Stimulated activated CD8-positive, alpha-beta memory T cell treated with anti-CD3 and anti-CD28 coated beads, Interleukin-15, amount 100 ng/mL, for 1 hour (primary cell): ENCODE measurements around the gene NT5DC3.
"Not testable (repeated sequence)": the region's sequence is repeated elsewhere in the genome, so short reads cannot be mapped to it uniquely, and the experiment has no call there.

ENCODE experiments used
- DNase-seq: peaks from one replicate; pipeline ENCODE4 v3.0.0-alpha.2; 2020; ENCODE audit warnings: low read depth

Gene NT5DC3

DNA sequence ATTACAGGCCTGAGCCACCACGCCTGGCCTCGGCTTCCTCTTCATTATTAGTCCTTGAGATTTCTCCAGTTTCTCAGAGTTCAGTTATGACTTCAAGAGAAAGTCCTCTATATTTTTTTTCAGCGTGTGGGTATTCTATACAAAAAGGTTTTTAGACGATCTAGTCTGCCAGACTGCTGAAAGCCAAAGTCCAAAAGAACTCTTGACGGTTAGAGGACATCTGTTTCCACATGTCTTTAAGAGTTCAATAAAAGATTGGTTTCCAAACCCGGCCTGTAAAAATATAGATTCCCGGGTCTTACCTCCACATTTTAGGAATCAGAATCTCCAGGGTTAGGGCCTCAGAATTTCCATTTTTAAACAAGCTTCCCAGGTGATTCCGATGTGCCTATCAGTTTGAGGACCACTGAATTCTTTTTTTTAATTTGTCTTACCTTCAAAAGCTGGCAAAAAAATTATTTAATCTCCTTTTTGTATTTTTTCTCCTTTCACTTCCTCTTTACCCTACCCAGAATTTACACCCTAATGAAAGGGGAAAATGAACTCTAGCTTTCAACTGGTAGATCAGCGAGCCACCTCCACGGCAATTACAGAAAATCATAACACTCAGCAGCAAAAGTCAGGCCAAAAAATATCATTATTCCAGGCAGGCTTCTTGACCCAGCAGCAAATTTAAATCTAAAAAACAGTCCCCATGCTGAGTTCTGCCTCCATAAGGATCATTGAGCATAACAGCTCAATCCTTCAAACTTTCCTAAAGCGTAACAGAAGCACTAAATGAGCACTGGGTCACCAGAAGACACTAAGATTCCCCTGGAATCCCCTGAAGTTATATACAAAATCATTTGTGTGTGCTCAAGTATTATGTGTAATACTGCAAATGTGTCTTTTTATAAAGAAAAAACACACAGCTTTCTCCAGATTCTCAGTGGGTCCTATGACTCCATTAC is 8.7 kb downstream of the NT5DC3 start:
- no peak for DNase-seq

GRCh38 chr12:103830730-103831320 is 10.2 kb downstream of the NT5DC3 start:
- DNase-seq, result no peak

DNA sequence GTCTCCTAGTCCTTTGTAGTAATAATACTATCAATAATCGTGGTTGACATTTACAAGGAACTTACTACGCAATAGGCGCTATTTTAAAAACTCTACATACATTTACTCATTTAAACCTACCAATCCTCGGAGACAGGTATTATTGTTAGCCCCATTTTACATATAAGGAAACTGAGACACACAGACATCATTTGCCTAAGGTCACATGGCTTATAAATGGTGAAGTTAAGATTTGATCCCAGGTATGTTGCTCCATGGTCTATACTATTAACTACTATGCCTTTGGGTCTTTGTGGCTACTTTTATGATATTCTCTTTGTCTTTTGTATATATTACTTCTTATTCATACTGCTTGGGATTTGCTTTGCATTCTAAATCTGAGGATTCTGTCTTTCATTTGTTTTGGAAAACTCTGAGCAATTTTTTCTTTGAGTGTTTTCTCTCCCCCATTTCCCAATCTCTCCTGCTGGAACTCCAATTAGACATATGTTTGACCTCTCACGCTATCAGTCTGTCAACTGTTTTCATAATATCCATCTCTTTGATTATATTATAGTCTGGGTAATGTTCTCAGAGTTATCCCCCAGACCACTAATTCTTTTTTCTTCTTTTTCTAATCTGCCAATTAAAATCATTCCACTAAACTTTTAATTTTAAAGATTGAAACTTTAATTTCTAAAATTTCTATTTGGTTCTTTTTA is 10.9 kb downstream of the NT5DC3 start:
- DNase-seq, result no peak

- no peak for DNase-seq
Measured at GRCh38 chr12:103829092-103829491, 11.9 kb downstream of the NT5DC3 start.

DNA sequence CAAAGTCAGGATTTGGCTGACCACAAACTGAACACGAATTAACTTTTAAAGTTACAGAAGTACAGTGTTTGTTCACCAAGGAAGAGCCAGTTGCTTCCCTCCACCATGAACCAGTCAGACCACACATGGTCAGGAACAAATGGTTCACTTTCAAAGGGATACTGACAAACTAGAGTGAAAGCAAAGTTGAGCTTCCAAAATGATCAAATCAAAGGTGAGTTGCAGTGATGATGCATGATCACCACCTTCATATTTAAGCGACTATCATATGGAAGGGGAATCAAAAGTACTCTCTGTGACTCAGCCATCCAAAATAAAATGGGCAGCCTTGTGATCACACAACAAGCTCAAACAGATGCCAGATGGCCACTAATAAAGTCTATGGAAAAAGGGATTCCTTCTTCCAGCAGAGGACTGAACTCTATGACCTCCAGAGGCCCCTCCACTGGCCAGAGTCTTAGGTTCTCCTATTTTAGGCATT is 13.1 kb downstream of the NT5DC3 start:
- no peak for DNase-seq

GRCh38 chr12:103824845-103825244 is 16.2 kb downstream of the NT5DC3 start:
- no peak for DNase-seq

DNA sequence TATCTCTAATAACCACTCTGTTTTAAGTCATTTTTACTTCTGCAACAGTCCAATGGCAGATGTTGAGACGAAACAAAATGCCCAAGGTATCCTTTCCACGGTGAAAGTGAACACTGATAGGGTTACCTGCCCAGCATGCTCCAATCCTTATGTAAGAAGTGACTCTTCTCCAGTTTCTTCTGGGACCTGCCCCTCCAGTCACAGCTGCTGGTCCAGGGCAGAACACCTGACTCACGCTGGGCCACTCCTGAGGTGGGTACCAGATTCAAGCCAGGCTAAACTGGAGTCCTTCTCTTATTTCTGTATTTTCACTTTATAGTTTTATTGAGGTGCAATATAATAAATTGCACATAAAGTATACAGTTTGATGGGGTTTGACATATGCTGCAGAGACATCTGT is 16.7 kb downstream of the NT5DC3 start:
- DNase-seq, result no peak

DNA sequence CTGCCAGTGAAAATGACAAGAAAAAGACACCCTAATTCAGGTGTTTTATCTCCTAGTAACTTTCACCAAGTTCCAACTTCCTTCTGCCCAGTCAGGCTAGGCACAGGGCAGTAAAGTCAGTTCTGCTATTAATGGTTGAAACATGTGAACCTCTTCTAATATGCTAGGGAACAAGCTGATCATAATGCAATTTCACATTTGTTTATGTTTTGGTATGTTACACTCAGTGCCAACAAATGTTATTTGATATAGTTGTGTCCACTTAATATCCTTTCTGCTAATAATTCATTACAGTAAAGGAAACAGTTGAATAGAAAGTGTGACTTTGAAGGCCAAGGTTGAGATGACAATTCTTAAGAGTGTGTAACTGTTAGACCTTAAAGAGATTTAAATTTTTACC is 17.2 kb downstream of the NT5DC3 start:
- DNase-seq, result no peak

GRCh38 chr12:103821773-103822172 is 19.3 kb downstream of the NT5DC3 start:
- no peak for DNase-seq

GRCh38 chr12:103820881-103821489 is 20.0 kb downstream of the NT5DC3 start:
- DNase-seq, result no peak

DNA sequence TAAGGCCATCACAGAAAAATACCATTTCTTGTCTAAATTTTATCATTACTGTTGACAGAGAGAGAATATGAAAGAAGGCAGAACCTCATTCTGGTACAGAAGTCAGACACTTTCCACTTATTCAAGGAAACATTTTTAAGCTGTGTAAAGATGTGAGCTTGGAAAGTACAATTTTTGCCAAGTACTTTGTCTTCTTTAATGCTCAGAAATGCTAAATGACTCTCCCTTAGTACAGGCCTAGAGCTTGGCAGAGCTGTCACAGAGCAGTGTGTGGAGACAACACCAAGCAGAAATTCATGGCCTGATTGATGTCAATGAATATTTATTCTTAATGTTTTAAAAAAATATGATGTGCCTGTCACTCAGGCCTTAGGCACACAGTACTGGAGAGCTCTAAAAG is 20.7 kb downstream of the NT5DC3 start:
- DNase-seq, result no peak

GRCh38 chr12:103819892-103820291 is 21.1 kb downstream of the NT5DC3 start:
- DNase-seq, result no peak

DNA sequence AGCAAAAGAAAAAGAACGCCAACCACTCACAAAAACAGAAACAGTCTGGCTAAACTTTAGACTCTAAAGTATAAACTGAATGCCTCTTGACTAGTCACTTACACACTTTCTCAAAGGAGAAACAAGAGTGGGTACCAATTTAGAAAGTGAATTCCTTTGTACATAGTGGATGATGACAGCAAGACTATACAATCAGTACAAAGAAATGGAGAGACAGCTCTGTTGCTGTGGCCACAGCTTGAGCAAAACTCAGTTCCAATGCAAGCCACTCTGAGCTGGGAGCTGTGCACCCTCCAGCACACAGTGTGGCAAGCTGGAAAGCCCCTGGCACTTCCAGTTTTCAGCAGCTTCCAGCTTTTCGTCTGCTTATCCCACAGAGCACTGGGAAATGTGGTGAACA is 21.7 kb downstream of the NT5DC3 start:
- DNase-seq, result no peak

- DNase-seq, result no peak
Measured at GRCh38 chr12:103817791-103818190, 23.2 kb downstream of the NT5DC3 start.

- DNase-seq, result no peak
Measured at GRCh38 chr12:103816663-103817062, 24.4 kb downstream of the NT5DC3 start.

- DNase-seq, result no peak
Measured at GRCh38 chr12:103814436-103814835, 26.6 kb downstream of the NT5DC3 start.

GRCh38 chr12:103813949-103814348 is 27.1 kb downstream of the NT5DC3 start:
- no peak for DNase-seq

DNA sequence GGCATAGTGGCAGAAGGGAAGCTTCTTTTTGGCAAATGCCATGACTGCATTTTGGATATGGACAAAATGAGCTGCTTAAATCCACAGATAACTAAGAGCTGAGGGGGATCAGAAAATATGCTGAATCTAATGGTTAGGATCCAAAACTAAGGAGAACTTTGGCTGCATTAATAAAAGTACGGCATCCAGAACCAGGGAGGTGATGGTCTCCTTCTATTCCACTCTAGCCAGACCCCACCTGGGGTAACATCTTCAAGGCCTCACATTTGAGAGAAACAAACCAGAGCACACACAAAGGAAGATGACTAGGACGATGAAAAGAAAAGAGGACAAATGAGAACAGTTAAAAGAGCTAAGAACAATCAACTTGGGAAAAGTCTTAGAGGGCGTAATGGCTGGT is 27.6 kb downstream of the NT5DC3 start:
- DNase-seq, result no peak

DNA sequence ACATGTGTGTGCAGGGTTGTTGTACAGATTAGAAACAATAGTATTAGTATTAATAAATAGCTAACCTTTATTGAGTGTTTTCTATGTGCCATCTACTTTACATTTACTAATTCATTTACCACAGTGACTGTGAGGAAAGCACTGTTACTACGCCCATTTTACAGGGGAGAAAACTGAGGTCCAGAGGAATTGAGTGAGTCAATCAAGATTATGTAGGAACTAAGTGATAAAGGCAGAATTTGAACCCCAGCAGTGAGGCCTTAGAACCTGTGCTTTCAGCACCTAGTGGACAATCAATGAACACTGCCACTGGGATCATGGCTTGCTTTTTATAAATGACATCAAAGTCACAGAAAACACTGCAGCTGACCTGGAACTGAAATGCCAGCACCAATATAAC is 28.2 kb downstream of the NT5DC3 start:
- DNase-seq, result no peak

GRCh38 chr12:103811791-103812190 is 29.2 kb downstream of the NT5DC3 start:
- no peak for DNase-seq

DNA sequence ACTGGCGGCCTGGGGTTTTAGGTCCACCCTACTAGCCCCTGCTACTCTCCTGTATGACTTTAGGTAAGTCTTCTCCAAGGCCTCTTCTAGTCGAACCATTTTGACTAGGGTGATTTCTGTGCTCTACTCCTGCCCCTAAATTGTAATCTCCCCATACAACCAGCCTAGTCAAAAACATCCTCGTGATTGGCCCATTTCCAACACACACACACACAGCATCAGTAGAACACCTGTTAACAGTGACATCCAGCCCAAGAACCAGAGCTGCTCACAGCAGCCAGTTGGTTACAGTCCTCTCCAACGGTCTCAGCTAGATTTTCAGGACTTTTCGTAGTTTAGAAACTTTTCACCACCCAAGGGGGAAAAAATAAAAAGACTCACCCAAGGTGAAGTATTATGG is 30.9 kb downstream of the NT5DC3 start:
- DNase-seq, result no peak

DNA sequence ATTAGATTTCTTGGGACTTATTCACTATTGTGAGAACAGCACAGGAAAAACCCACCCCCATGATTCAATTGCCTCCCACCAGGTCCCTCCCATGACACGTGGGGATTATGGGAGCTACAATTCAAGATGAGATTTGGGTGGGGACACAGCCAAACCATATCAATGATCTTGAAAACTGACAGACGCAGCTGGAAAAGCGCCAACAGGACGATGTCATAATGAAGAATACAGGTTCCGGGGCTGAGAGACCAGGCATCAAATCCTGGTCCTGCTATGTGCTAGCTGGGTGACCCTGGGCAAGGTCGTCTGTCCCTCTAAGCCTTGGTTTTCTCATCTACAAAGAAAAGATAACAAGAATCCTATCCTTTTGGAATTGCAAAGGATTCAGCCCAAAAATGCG is 31.4 kb downstream of the NT5DC3 start:
- not testable (repeated sequence) for DNase-seq
